Measurements from ENCODE around the gene REL.

DNA sequence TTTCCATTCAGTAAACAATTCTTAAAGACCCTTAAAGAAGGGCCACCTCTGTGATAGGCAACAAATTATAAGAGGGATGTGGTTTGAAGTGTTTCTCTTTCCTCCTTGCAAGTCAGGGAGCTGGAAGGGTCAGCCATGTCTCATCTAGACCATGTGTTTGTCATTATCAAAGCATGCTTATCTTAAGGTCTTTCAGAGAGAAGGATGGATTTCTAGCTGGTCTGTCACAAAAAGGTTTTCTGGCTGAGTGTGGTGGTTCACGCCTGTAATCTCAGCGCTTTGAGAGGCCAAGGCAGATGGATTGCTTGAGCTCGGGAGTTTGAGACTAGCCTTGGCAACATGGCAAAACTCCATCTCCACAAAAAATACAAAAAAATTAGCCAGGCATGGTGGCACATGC lies 77.0 kb downstream of the REL start:
- TF ChIP-seq CTCF (IDR thresholded peaks at IDR 0.05): no peak
- no peak for TF ChIP-seq POLR2A (IDR thresholded peaks at IDR 0.05)
